ENCODE results near the gene DTD2.

- TF ChIP-seq CTCF (conservative IDR thresholded peaks at IDR 0.05; ENCODE audit: low read depth, low read length) (no peak), EZH2 (IDR thresholded peaks at IDR 0.05; ENCODE audit: low read length, unreplicated experiment) (no peak), EZH2phosphoT487 (IDR thresholded peaks at IDR 0.05; ENCODE audit: borderline replicate concordance, low read length) (no peak)
These were observed 9.2 kb upstream of the DTD2 start for GRCh38 chr14:31466554-31466953.
